HepG2 (cell line): ENCODE data around the gene IKZF4. TPM values are rescaled to one million over a fixed set of nuclear protein-coding genes. Genes with fewer than 3 reads are reported as not detected.

Experiments
- ATAC-seq: fragments of 200-7000 bp; cut with Tn5 transposase; 3 replicates; pipeline ENCODE4 v1.9.1; 2020; ENCODE audit warnings: mild to moderate bottlenecking, moderate library complexity
- BruUV-seq: library from RNA; stranded (reverse); fragments of 400-500 nt; replicated peaks from 2 replicates; lab custom pipeline; 2021; lab: Mats Ljungman, UMichigan
- CTCF ChIA-PET: fragments of 300-600 bp; formaldehyde crosslinking; extraction: SDS; loops from one replicate; lab custom pipeline; 2021; ENCODE audit warnings: low total read pairs, inconsistent platforms, low intra/inter-chr PET ratio; lab: Yijun Ruan, JAX
- POLR2A ChIA-PET: fragments of 350-600 bp; sonication (Branson Sonifier 250); formaldehyde crosslinking; loops from one replicate; lab custom pipeline; 2020; ENCODE audit warnings: antibody characterized with exemption, inconsistent platforms; lab: Yijun Ruan, JAX
- DNase-seq: peaks from one replicate; pipeline ENCODE4 v3.0.0-alpha.2; 2015; ENCODE audit warnings: low spot score
- FAIRE-seq: peaks from 3 replicates; lab custom pipeline; 2011; peaks lifted over from hg19 to GRCh38; lab: Jason Lieb, UNC
- H2AFZ ChIP-seq: one replicate; pipeline ENCODE4 v1.6.1; 2011; ENCODE audit warnings: low read length, inconsistent platforms
- H3K27ac ChIP-seq: fragments of 300-600 bp; 3 replicates; pipeline ENCODE4 v1.8.0; 2011; ENCODE audit warnings: mixed run types, mild to moderate bottlenecking, mixed read lengths, low read length, inconsistent platforms; ENCODE audit not compliant: insufficient read depth; ENCODE audit errors: extremely low read length
- H3K27me3 ChIP-seq, 2 experiments: fragments of 200-600 bp in 1 of 2; 2 replicates in 1 of 2; 3 replicates in 1 of 2; pipeline versions ENCODE4 v1.6.0 to v1.8.0; 2011; ENCODE audit warnings: low read length in 2 of 2, mild to moderate bottlenecking in 2 of 2, moderate library complexity in 2 of 2, inconsistent platforms in 1 of 2; ENCODE audit not compliant: insufficient read depth in 2 of 2, control insufficient read depth in 1 of 2
- H3K36me3 ChIP-seq, 2 experiments: fragments of 200-600 bp in 1 of 2; replicated peaks in 1 of 2; 2 replicates in 1 of 2; 3 replicates in 1 of 2; pipeline versions ENCODE4 v1.5.1 to v1.8.0; 2011; ENCODE audit warnings: low read length in 2 of 2, inconsistent platforms in 1 of 2; ENCODE audit not compliant: insufficient read depth in 2 of 2, control insufficient read depth in 1 of 2
- H3K4me1 ChIP-seq: 2 replicates; pipeline ENCODE4 v1.5.1; 2012; ENCODE audit warnings: low read length, inconsistent platforms; ENCODE audit not compliant: insufficient read depth
- H3K4me2 ChIP-seq: 2 replicates; pipeline ENCODE4 v1.6.0; 2011; ENCODE audit warnings: low read depth, low read length, inconsistent platforms
- H3K4me3 ChIP-seq, 3 experiments: fragments of 200-600 bp in 1 of 3; sonication (generic), shearing (Covaris generic) in 1 of 3; replicated peaks in 1 of 3; 2 replicates each; pipeline ENCODE4 v1.5.1; 2011 to 2016; ENCODE audit warnings: low read length in 3 of 3, inconsistent platforms in 2 of 3, low read depth in 2 of 3, mild to moderate bottlenecking in 2 of 3, control low read depth in 1 of 3, mixed read lengths in 1 of 3; ENCODE audit not compliant: insufficient read depth in 1 of 3
- H3K79me2 ChIP-seq: one replicate; pipeline ENCODE4 v1.6.1; 2011; ENCODE audit warnings: low read length, inconsistent platforms; ENCODE audit not compliant: insufficient read depth
- H3K9ac ChIP-seq: 2 replicates; pipeline ENCODE4 v1.6.0; 2011; ENCODE audit warnings: mild to moderate bottlenecking, low read depth, low read length, inconsistent platforms; ENCODE audit not compliant: insufficient read depth
- H3K9me3 ChIP-seq: 2 replicates; pipeline ENCODE4 v1.5.1; 2012; ENCODE audit warnings: mild to moderate bottlenecking, low read length
- H4K20me1 ChIP-seq: 2 replicates; pipeline ENCODE4 v1.6.0; 2011; ENCODE audit warnings: inconsistent platforms, mild to moderate bottlenecking, low read length, moderate library complexity; ENCODE audit not compliant: insufficient read depth
- ATF3 ChIP-seq: sonication (generic); formaldehyde crosslinking; IDR thresholded peaks from 2 replicates; pipeline ENCODE4 v1.4.0; 2020; ENCODE audit warnings: missing genetic modification reagents
- EHMT2 ChIP-seq: fragments of 200-600 bp; sonication (generic); IDR thresholded peaks from 2 replicates; pipeline ENCODE4 v1.7.0; 2017; ENCODE audit warnings: antibody characterized with exemption, low read depth, low read length, borderline replicate concordance
- FIP1L1 ChIP-seq: fragments of 200-400 bp; formaldehyde crosslinking; IDR thresholded peaks from 2 replicates; pipeline ENCODE4 v1.6.1; 2018; ENCODE audit warnings: low read depth, mild to moderate bottlenecking, low read length, moderate library complexity, borderline replicate concordance; ENCODE audit not compliant: insufficient read depth
- GABPB1 ChIP-seq: IDR thresholded peaks from 2 replicates; pipeline ENCODE4 v1.6.1; 2016; ENCODE audit warnings: mild to moderate bottlenecking, missing genetic modification reagents, moderate library complexity, missing compliant biosample characterization
- HNRNPK ChIP-seq: fragments of 200-400 bp; formaldehyde crosslinking; IDR thresholded peaks from 2 replicates; pipeline ENCODE4 v1.6.1; 2018; ENCODE audit warnings: low read length, low read depth, moderate library complexity, mild to moderate bottlenecking; ENCODE audit not compliant: poor library complexity, severe bottlenecking
- KDM5A ChIP-seq: fragments of 200-600 bp; sonication (generic); IDR thresholded peaks from 2 replicates; pipeline ENCODE4 v1.7.0; 2018; ENCODE audit warnings: antibody characterized with exemption, mild to moderate bottlenecking, low read length, borderline replicate concordance
- MTA3 ChIP-seq: sonication (generic); formaldehyde crosslinking; IDR thresholded peaks from 2 replicates; pipeline ENCODE4 v1.4.0; 2020; ENCODE audit warnings: missing genetic modification reagents
- PHF21A ChIP-seq: sonication (generic); formaldehyde crosslinking; IDR thresholded peaks from 2 replicates; pipeline ENCODE4 v1.5.0; 2020; ENCODE audit warnings: mild to moderate bottlenecking, missing genetic modification reagents
- SMAD3 ChIP-seq: sonication (generic); formaldehyde crosslinking; IDR thresholded peaks from 2 replicates; pipeline ENCODE4 v1.4.0; 2020; ENCODE audit warnings: missing genetic modification reagents
- TCF12 ChIP-seq, 2 experiments: fragments of 450-650 bp in 1 of 2; sonication (generic) in 1 of 2; formaldehyde crosslinking in 1 of 2; IDR thresholded peaks; 2 replicates each; pipeline versions ENCODE4 v1.6.1 to v1.8.0; 2017 to 2022; ENCODE audit warnings: antibody characterized with exemption in 1 of 2, mild to moderate bottlenecking in 1 of 2, missing genetic modification reagents in 1 of 2, moderate library complexity in 1 of 2
- ZBTB44 ChIP-seq: sonication (generic); formaldehyde crosslinking; IDR thresholded peaks from 2 replicates; pipeline ENCODE4 v1.4.0; 2020; ENCODE audit warnings: missing genetic modification reagents
- ZBTB7A ChIP-seq: sonication (generic); formaldehyde crosslinking; IDR thresholded peaks from 2 replicates; pipeline ENCODE4 v1.8.0; 2022; ENCODE audit warnings: mild to moderate bottlenecking, missing genetic modification reagents
- ZFX ChIP-seq: sonication (generic); formaldehyde crosslinking; IDR thresholded peaks from 2 replicates; pipeline ENCODE4 v1.4.0; 2020; ENCODE audit warnings: mild to moderate bottlenecking, low read depth, missing genetic modification reagents, moderate library complexity
- ZMYM3 ChIP-seq: sonication (generic); formaldehyde crosslinking; IDR thresholded peaks from 2 replicates; pipeline ENCODE4 v1.5.1; 2020; ENCODE audit warnings: mild to moderate bottlenecking, missing genetic modification reagents
- ZNF296 ChIP-seq: sonication (generic); formaldehyde crosslinking; conservative IDR thresholded peaks from 2 replicates; pipeline ENCODE4 v1.5.0; 2020; ENCODE audit warnings: mild to moderate bottlenecking, missing genetic modification reagents
- ZNF354B ChIP-seq: sonication (generic); formaldehyde crosslinking; IDR thresholded peaks from 2 replicates; pipeline ENCODE4 v1.8.0; 2022; ENCODE audit warnings: mild to moderate bottlenecking, missing genetic modification reagents
- ZNF414 ChIP-seq: sonication (generic); formaldehyde crosslinking; IDR thresholded peaks from 2 replicates; pipeline ENCODE4 v1.5.0; 2020; ENCODE audit warnings: missing genetic modification reagents
- ZNF550 ChIP-seq: sonication (generic); formaldehyde crosslinking; IDR thresholded peaks from 2 replicates; pipeline ENCODE4 v1.4.0; 2020; ENCODE audit warnings: mild to moderate bottlenecking, missing genetic modification reagents, borderline replicate concordance
- ZNF619 ChIP-seq: sonication (generic); formaldehyde crosslinking; IDR thresholded peaks from 2 replicates; pipeline ENCODE4 v1.4.0; 2020; ENCODE audit warnings: mild to moderate bottlenecking, missing genetic modification reagents
- ZNF780A ChIP-seq: sonication (generic); formaldehyde crosslinking; IDR thresholded peaks from 2 replicates; pipeline ENCODE4 v1.8.0; 2022; ENCODE audit warnings: mild to moderate bottlenecking, missing genetic modification reagents, moderate library complexity
- ZZZ3 ChIP-seq: sonication (generic); formaldehyde crosslinking; IDR thresholded peaks from 2 replicates; pipeline ENCODE4 v1.4.0; 2020; ENCODE audit warnings: missing genetic modification reagents, mild to moderate bottlenecking, borderline replicate concordance
- WGBS: methylation state at CpG from one replicate; pipeline ENCODE4 v1.1.6; 2017; ENCODE audit warnings: low lambda C conversion rate; 5-methylcytosine and 5-hydroxymethylcytosine counted together
- in situ Hi-C: cut with HindIII; loops from 2 replicates; pipeline ENCODE4 v1.10.0; 2017; ENCODE audit warnings: low pct_unique_long_range_greater_than_20kb; ENCODE audit not compliant: extremely low pct_ligation_motif_present
- intact Hi-C: fragments of 100-400 bp; cut with micrococcal nuclease; formaldehyde crosslinking; loops from one replicate; pipeline ENCODE4 v1.10.0; 2022; ENCODE audit not compliant: unreplicated experiment
- polyA plus RNA-seq, 8 experiments: library from polyadenylated mRNA; depleted of rRNA in 3 of 8; stranded (reverse) in 7 of 8; unstranded in 1 of 8; fragments of >200 nt; fragmentation: Illumina TruSeq in 4 of 8; extraction: Trizol in 4 of 8; gene quantifications; 2 replicates each; pipeline versions ENCODE4 v1.2.1 to v1.2.3, GENCODE V29; 2011 to 2016; ENCODE audit warnings: low read depth in 4 of 8, missing spikeins in 1 of 8, mixed read lengths in 1 of 8; ENCODE audit not compliant: insufficient read depth in 1 of 8
- total RNA-seq, 5 experiments: library from RNA; depleted of rRNA; stranded (reverse); fragments of >200 nt; fragmentation: Illumina TruSeq; extraction: Trizol; gene quantifications; 2 replicates each; pipeline ENCODE4 v1.2.3, GENCODE V29; 2016; ENCODE audit warnings: low read depth in 1 of 5

The IKZF4 gene
- total and polyA plus RNA-seq, 2 of the 13 experiments (the other 11 are each of a cell fraction or from before 2014, with no cell fraction given), result 0.58 to 2.2 TPM

GRCh38 chr12:56007564-56008559 lies 13.0 kb upstream of the IKZF4 start:
- H3K27ac ChIP-seq, result peak overlapping the region; percentile 73
- peak overlapping the region; percentile 53 for H3K9ac ChIP-seq
- H2AFZ ChIP-seq, result no peak overlapping the region
- H4K20me1 ChIP-seq, result no peaks in the 10 kb centered on the region
- ChIA-PET CTCF (no interaction called here), POLR2A (interaction anchor here (0.7 to 3.0 kb wide), 13 partner anchors 11 to 190 kb away, joined by 3 to 34 read pairs (median 4); partner anchors contain the start of genes DNAJC14, IKZF4, ORMDL2 and RAB5B)
- intact Hi-C loops, result no loop called here
- H3K4me1 ChIP-seq, result peaks cover 75% of the 10 kb centered on the region
- peak overlapping the region; percentile 87 for H3K4me2 ChIP-seq
- no peaks in the 10 kb centered on the region for H3K79me2 ChIP-seq
- no peaks in the 10 kb centered on the region for H3K9me3 ChIP-seq
- peak overlapping the region; percentile 59 to 84 (median 69) for H3K4me3 ChIP-seq
- 38% methylated on average over 33 of the region's 44 CpGs for WGBS
- FAIRE-seq, result no peak
- in situ Hi-C loops, result no loop called here
- H3K36me3 ChIP-seq, result peaks cover 9 to 13% of the 10 kb centered on the region in 2 experiments; a peak in 4 of 5 replicates
- H3K27me3 ChIP-seq, result no peaks in the 10 kb centered on the region; a peak in 1 of 5 replicates
- DNase-seq, result no peak
- BruUV-seq, result no TSS peak
- peak; percentile 33 for ATAC-seq
- no peak for TF ChIP-seq MTA3 (CRISPR knock-in tag)
- TF ChIP-seq TCF12 (IDR thresholded peaks at IDR 0.05), result no peak
- no peak for TF ChIP-seq TCF12 (CRISPR knock-in tag; IDR thresholded peaks at IDR 0.05)
- peak; percentile 11; the same call in 1 of the 2 replicates for TF ChIP-seq KDM5A
- peak; percentile 93 for TF ChIP-seq HNRNPK
- TF ChIP-seq ZBTB7A, result 0 out of 2 replicates have a peak, but pooled peaks have one; percentile 25
- TF ChIP-seq EHMT2, result no peak
- no peak for TF ChIP-seq ZZZ3 (CRISPR knock-in tag)
- TF ChIP-seq ZNF550 (CRISPR knock-in tag), result no peak
- TF ChIP-seq ZFX (CRISPR knock-in tag), result 0 out of 2 replicates have a peak, but pooled peaks have one; percentile 10
- no peak for TF ChIP-seq ZNF619
- TF ChIP-seq ATF3, result no peak
- TF ChIP-seq ZBTB44, result no peak
- TF ChIP-seq ZMYM3 (CRISPR knock-in tag), result no peak
- no peak for TF ChIP-seq SMAD3 (CRISPR knock-in tag)
- TF ChIP-seq PHF21A (CRISPR knock-in tag), result no peak
- peak; percentile 75; the same call in 1 of the 2 replicates for TF ChIP-seq GABPB1
- TF ChIP-seq ZNF414, result no peak
- TF ChIP-seq FIP1L1, result no peak
- no peak for TF ChIP-seq ZNF296
- TF ChIP-seq ZNF780A, result no peak
- no peak for TF ChIP-seq ZNF354B (CRISPR knock-in tag)
